Activated CD8-positive, alpha-beta T cell treated with anti-CD3 and anti-CD28 coated beads for 36 hours (primary cell): ENCODE measurements around the gene NME7. TPM values are rescaled to one million over a fixed set of nuclear protein-coding genes. Genes with fewer than 3 reads are reported as not detected.

Experiments used
- ATAC-seq: fragments of 200-7000 bp; cut with Tn5 transposase; one replicate; pipeline ENCODE4 v1.10.0; 2021; ENCODE audit warnings: mild to moderate bottlenecking, moderate library complexity
- CTCF ChIA-PET: fragments of 350-600 bp; sonication (Branson Sonifier 250); formaldehyde crosslinking; loops from one replicate; lab custom pipeline; 2021; ENCODE audit warnings: antibody characterized with exemption; lab: Charles Lee
- POLR2A ChIA-PET: fragments of 350-600 bp; sonication (Branson Sonifier 250); formaldehyde crosslinking; loops from one replicate; lab custom pipeline; 2021; ENCODE audit warnings: antibody characterized with exemption; lab: Charles Lee
- DNase-seq: peaks from one replicate; pipeline ENCODE4 v3.0.0-alpha.2; 2020
- H3K27ac Mint-ChIP-seq: one replicate; pipeline ENCODE4 v1.8.0; 2021; ENCODE audit warnings: mild to moderate bottlenecking, mixed read lengths
- H3K27me3 Mint-ChIP-seq: one replicate; pipeline ENCODE4 v1.8.0; 2021; ENCODE audit warnings: mixed read lengths
- H3K36me3 Mint-ChIP-seq: one replicate; pipeline ENCODE4 v1.8.0; 2021; ENCODE audit warnings: low read depth, mixed read lengths
- H3K4me1 Mint-ChIP-seq: one replicate; pipeline ENCODE4 v1.8.0; 2021; ENCODE audit warnings: low read depth, mixed read lengths
- H3K4me3 Mint-ChIP-seq: one replicate; pipeline ENCODE4 v1.8.0; 2021; ENCODE audit warnings: mild to moderate bottlenecking, moderate library complexity, mixed read lengths
- H3K9me3 Mint-ChIP-seq: one replicate; pipeline ENCODE4 v1.8.0; 2021; ENCODE audit warnings: mixed read lengths
- intact Hi-C: fragments of 100-400 bp; cut with micrococcal nuclease; formaldehyde crosslinking; loops from one replicate; pipeline ENCODE4 v1.10.0; 2022
- total RNA-seq, 2 experiments: library from RNA; stranded (reverse); gene quantifications; one replicate each; pipeline ENCODE4 v1.2.3, GENCODE V29; 2021
- TF ChIP-seq, protein P1 (sequence below): fragments of 200-600 bp; IDR thresholded peaks from one replicate; pipeline ENCODE4 v1.8.0; 2022; ENCODE audit warnings: antibody characterized with exemption, mild to moderate bottlenecking

NME7 gene
- total RNA-seq, 2 experiments from 2014 or later: 15.3 to 17.4 TPM

DNA sequence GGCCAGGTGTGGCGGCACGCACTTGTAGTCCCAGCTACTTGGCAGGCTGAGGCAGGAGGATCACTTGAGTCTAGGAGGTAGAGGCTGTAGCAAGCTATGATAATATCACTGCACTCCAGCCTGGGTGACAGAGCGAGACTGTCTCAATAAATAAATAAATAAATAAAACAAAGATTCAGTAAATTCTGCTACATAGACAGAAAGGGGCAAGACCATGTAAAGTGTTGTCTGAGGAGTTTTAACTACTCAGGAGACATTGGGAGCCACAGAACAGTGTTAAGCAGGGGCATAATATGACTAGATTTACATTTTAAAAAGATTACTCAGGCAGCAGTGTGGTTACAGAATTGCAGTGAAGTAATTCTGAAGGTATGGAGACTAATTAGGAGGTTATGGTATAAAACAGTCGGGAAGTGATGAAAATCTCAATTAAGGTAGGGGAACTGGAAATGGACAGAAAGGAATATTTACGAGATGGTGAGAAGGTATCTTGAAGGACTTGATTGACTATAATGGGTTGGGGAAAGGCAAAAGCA, 166.4 kb downstream of the NME7 start:
- peaks cover 3% of the 10 kb centered on the region for H3K36me3 Mint-ChIP-seq
- ATAC-seq (no peak), DNase-seq (no peak)
- H3K4me3 Mint-ChIP-seq: no peak overlapping the region
- H3K9me3 Mint-ChIP-seq: peaks cover 8% of the 10 kb centered on the region
- TF ChIP-seq, protein P1, sequence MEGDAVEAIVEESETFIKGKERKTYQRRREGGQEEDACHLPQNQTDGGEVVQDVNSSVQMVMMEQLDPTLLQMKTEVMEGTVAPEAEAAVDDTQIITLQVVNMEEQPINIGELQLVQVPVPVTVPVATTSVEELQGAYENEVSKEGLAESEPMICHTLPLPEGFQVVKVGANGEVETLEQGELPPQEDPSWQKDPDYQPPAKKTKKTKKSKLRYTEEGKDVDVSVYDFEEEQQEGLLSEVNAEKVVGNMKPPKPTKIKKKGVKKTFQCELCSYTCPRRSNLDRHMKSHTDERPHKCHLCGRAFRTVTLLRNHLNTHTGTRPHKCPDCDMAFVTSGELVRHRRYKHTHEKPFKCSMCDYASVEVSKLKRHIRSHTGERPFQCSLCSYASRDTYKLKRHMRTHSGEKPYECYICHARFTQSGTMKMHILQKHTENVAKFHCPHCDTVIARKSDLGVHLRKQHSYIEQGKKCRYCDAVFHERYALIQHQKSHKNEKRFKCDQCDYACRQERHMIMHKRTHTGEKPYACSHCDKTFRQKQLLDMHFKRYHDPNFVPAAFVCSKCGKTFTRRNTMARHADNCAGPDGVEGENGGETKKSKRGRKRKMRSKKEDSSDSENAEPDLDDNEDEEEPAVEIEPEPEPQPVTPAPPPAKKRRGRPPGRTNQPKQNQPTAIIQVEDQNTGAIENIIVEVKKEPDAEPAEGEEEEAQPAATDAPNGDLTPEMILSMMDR: no peak
- no peaks in the 10 kb centered on the region for H3K4me1 Mint-ChIP-seq
- intact Hi-C loops: no loop called here
- CTCF ChIA-PET: no interaction called here
- H3K27ac Mint-ChIP-seq: no peak overlapping the region
- POLR2A ChIA-PET: no interaction called here
- H3K27me3 Mint-ChIP-seq: no peaks in the 10 kb centered on the region

GRCh38 chr1:169200319-169200718, 167.3 kb downstream of the NME7 start:
- POLR2A ChIA-PET: no interaction called here
- no peaks in the 10 kb centered on the region for H3K4me1 Mint-ChIP-seq
- no peak overlapping the region for H3K4me3 Mint-ChIP-seq
- H3K36me3 Mint-ChIP-seq: peaks cover 3% of the 10 kb centered on the region
- peaks cover 8% of the 10 kb centered on the region for H3K9me3 Mint-ChIP-seq
- TF ChIP-seq, protein P1: no peak
- no peaks in the 10 kb centered on the region for H3K27me3 Mint-ChIP-seq
- H3K27ac Mint-ChIP-seq: no peak overlapping the region
- no peak for DNase-seq
- no peak for ATAC-seq
- CTCF ChIA-PET: no interaction called here
- intact Hi-C loops: no loop called here

DNA sequence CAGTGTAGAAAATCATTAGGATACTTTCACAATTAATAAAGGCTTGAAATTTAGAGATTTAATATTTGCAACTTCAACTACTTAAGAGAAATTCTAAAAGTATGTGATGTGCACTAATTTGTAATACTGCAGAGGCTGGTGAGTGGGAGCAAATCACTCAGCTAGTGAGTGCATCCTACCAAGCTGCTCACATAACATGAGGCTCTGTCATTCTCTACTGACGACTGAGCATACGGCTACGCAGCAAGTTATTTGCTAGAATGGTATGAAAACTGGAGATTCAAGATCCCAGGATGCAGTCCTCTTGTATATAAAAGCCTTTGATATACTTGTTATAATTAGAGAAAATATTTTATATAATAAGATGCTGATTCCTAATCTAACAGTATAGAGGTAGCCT, 171.0 kb downstream of the NME7 start:
- DNase-seq (no peak), ATAC-seq (no peak)
- Mint-ChIP-seq H3K9me3 (peaks cover 8% of the 10 kb centered on the region), H3K27ac (no peak overlapping the region), H3K27me3 (no peaks in the 10 kb centered on the region), H3K4me1 (no peaks in the 10 kb centered on the region), H3K36me3 (peaks cover 4% of the 10 kb centered on the region), H3K4me3 (no peak overlapping the region)
- ChIA-PET POLR2A (no interaction called here), CTCF (interaction anchor here (1.2 kb wide), 1 partner anchor 152 kb away, joined by 4 read pairs; no protein-coding TSS in a partner anchor)
- intact Hi-C loops: no loop called here
- TF ChIP-seq, protein P1: no peak

GRCh38 chr1:169196161-169196560, 171.4 kb downstream of the NME7 start:
- POLR2A ChIA-PET: no interaction called here

GRCh38 chr1:169193191-169193850, 174.3 kb downstream of the NME7 start:
- CTCF ChIA-PET: interaction anchor here (0.9 kb wide), 1 partner anchor 11 kb away, joined by 3 read pairs; no protein-coding TSS in a partner anchor
- no peak for DNase-seq
- H3K36me3 Mint-ChIP-seq: peaks cover 4% of the 10 kb centered on the region
- no peak for ATAC-seq
- no peak overlapping the region for H3K4me3 Mint-ChIP-seq
- TF ChIP-seq, protein P1: no peak
- intact Hi-C loops: no loop called here
- no peaks in the 10 kb centered on the region for H3K4me1 Mint-ChIP-seq
- H3K27ac Mint-ChIP-seq: no peak overlapping the region
- POLR2A ChIA-PET: no interaction called here
- H3K9me3 Mint-ChIP-seq: peaks cover 8% of the 10 kb centered on the region
- H3K27me3 Mint-ChIP-seq: no peaks in the 10 kb centered on the region

More at GRCh38 chr1:169196161-169196560, 171.4 kb downstream of the NME7 start:
- no peak overlapping the region for H3K4me3 Mint-ChIP-seq
- no peak for DNase-seq
- H3K9me3 Mint-ChIP-seq: peaks cover 8% of the 10 kb centered on the region
- no peaks in the 10 kb centered on the region for H3K27me3 Mint-ChIP-seq
- CTCF ChIA-PET: interaction anchor here (1.2 kb wide), 1 partner anchor 152 kb away, joined by 4 read pairs; no protein-coding TSS in a partner anchor
- H3K27ac Mint-ChIP-seq: no peak overlapping the region
- ATAC-seq: no peak
- TF ChIP-seq, protein P1: no peak
- intact Hi-C loops: no loop called here
- H3K4me1 Mint-ChIP-seq: no peaks in the 10 kb centered on the region
- H3K36me3 Mint-ChIP-seq: peaks cover 4% of the 10 kb centered on the region
